ENCODE results near the gene CABLES1.
"Not testable (repeated sequence)": the region's sequence is repeated elsewhere in the genome, so short reads cannot be mapped to it uniquely, and the experiment has no call there.

CABLES1 gene

GRCh38 chr18:23266717-23267446 is 131.6 kb downstream of the CABLES1 start:
- DNase-seq (ENCODE audit: low spot score), result no peak

DNA sequence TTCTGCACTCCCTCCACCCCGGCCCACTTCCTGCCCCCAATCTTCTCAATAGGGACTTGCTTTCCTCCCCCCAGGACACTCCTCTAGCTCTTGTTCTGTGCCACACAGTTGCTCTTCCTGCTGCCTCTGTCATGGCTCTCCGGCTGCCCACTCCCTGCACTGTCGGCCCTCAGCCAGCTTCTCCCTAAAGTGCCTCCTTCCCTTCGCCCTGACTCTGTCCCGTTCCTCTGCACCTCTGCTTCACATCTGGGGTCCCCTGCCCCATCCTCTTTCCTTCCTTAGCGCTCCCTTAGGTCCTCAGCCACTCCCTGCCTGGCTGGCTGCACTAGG is 132.1 kb downstream of the CABLES1 start:
- no peak for DNase-seq (ENCODE audit: low spot score)

DNA sequence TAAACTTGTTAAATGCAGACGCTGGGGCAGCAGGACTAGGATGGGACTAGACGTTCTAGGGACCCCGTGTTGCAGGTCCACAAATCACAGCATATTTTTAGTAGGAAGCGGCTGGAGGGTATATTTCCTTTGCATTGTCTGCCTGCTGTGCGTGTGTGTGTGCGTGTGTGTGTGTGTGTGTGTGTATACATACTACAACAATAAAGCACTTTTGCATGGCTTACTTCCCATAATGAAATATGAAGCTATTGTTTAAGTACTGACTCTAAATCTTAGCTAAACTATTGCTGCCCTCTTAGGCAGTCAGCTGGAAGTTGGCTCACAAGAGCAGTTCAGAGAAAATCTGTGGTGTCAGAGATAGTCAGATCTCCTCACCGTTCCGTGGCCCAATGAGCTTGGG is 133.4 kb downstream of the CABLES1 start:
- DNase-seq (ENCODE audit: low spot score), result no peak

- DNase-seq (ENCODE audit: low spot score), result not testable (repeated sequence)
Observed at GRCh38 chr18:23269068-23269467, 133.8 kb downstream of the CABLES1 start.

DNA sequence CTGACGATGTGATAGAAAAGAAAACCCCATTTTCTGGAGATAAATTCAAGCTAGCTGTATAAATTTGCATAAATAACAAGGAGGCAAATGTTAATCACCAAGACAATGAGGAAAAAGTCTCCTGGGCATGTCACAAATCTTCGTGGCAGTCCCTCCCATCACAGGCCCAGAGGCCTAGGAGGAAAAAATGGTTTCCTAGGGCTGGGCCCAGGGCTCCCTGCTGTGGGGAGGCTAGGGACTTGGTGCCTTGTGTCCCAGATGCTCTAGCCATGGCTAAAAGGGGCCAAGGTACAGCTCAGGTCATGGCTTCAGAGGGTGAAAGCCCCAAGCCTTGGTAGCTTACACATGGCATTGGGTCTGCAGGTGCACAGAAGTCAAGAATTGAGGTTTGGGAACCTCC is 134.6 kb downstream of the CABLES1 start:
- DNase-seq (ENCODE audit: low spot score), result no peak

GRCh38 chr18:23270986-23271680 is 135.8 kb downstream of the CABLES1 start:
- DNase-seq (ENCODE audit: low spot score), result peak; percentile 38

DNA sequence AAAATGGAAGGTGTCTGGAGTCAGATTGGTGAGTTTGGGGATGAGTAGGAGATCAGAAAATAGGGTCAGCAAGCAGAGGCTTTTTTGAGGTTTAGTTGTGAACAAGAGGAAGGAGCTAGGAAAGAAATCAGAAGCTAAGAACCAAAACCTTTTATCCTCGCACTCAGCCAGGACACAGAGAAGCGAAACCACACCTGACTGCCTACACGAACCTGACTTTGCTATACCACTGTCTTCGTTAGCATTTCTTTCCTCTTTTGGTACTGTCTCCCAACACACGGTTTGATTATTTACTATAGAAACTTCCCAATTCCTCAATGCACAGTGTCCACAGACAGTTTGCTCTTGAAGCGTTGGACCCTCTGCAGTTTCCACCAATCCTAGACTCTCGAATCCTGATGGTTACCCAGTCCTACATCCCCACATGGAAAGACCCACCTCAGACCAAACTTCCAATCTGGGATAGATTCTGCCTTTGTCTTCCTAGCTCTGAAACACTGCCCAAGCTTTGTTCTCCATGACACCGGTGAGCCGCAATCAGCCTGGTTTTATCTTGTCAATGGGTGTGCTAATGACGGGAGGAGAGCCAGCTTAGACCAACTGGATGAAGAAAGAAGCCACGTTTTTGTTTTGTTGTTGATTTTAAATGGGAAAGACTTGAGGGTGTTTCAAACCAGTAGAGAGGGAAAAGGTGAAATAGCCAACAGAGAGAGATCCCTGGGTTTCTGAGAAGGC is 137.4 kb downstream of the CABLES1 start:
- DNase-seq (ENCODE audit: low spot score), result no peak

DNA sequence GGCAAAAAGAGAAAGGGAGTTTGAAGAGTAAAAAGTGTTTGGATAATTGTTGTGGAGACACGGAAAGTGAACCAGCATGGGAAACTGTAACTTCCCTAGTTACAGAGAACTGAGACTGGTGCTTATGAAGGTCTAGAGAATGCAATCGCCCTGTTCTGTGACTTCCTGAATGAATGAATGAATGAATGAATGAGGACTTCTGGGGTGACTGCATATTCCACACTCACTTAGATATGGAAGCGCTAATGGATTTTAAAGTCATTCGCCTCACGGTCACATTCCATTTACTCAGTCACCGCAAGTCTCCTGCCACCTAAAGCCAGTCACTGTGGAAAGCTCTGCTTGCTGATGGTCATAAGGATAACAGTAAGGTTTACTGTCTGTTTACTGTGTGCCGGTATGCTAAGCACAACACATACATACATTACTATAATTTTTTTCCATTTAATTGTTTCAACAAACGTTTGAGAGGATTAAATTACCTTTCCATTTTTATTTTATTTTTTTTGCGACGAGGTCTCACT is 138.2 kb downstream of the CABLES1 start:
- no peak for DNase-seq (ENCODE audit: low spot score)

DNA sequence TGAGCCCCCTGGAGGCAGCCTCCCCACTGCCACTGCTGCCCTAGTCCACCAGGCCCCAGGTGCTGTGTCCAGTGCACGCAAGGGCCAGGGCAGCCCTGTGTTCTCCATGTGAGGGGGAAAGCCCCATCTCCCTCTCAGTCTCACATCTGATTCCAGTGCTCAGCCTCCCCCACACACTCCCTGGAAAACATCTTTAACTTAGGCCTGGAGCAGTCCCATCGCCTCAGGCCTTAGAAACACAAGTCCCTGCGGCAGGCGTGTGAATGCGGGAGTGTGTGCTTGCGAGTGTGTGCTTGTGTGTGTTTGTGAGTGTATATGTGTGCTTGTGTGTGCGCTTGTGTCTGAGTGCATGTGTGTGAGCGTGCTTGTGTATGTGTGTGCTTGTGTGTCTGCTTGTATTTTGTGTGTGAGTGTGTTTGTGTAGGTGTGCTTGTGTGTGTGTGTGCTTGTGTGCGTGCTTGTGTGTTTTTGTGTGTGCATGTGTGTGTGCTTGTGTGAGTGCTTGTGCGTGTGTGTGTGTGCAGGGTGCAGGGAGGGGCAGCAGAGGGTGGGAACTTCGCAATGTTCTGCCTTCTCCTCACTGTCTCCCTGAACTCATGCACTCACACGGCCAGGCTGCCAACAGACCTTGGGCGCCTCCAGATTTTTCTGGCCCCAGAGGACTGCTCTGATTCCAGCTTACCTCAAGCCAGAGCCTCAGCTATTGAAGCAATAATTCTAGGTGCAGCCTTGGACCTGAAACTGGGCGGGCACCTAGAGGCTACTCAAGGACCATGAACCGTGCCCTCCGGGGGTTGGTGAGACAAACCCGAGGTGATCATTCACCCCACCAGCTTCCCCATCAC is 139.6 kb downstream of the CABLES1 start:
- DNase-seq (ENCODE audit: low spot score), result no peak

- no peak for DNase-seq (ENCODE audit: low spot score)
Observed at GRCh38 chr18:23276451-23276850, 141.2 kb downstream of the CABLES1 start.

DNA sequence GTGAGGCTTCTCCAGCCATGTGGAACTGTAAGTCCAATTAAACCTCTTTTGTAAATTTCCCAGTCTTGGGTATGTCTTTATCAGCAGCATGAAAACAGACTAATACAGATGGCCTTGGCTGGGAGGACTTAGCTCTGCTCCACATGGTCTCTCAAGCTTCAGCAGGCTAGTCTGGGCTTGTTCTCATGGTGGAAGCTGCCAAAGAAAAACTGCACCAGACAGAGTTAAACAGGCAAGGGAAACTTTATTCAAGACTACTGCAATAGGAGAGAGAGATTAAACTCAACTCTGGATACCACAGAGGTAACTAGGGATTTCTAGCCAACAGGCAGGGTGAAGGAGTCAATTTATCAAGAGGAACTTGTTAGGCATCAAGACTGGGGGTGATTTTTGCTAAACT is 142.1 kb downstream of the CABLES1 start:
- DNase-seq (ENCODE audit: low spot score), result no peak

DNA sequence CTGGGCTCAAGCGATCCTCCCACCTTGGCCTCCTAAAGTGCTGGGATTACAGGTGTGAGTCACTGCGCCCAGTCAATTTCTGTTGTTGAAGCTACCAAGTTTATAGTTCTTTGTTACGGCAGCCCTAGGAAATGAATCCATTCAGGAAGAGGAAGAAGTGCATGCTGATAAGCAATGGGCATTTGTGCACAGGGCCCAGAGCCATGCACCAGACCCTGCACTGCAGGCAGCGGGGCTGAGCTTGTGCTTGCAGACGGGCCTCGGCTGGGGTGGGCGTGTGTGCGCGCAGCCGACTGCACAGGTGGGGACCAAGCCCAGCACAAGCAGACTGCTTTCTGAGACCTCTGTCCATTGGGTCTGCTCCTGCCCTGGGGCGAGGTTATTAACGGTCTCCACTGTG is 144.6 kb downstream of the CABLES1 start:
- DNase-seq (ENCODE audit: low spot score), result no peak

GRCh38 chr18:23280844-23281243 is 145.6 kb downstream of the CABLES1 start:
- DNase-seq (ENCODE audit: low spot score), result no peak

DNA sequence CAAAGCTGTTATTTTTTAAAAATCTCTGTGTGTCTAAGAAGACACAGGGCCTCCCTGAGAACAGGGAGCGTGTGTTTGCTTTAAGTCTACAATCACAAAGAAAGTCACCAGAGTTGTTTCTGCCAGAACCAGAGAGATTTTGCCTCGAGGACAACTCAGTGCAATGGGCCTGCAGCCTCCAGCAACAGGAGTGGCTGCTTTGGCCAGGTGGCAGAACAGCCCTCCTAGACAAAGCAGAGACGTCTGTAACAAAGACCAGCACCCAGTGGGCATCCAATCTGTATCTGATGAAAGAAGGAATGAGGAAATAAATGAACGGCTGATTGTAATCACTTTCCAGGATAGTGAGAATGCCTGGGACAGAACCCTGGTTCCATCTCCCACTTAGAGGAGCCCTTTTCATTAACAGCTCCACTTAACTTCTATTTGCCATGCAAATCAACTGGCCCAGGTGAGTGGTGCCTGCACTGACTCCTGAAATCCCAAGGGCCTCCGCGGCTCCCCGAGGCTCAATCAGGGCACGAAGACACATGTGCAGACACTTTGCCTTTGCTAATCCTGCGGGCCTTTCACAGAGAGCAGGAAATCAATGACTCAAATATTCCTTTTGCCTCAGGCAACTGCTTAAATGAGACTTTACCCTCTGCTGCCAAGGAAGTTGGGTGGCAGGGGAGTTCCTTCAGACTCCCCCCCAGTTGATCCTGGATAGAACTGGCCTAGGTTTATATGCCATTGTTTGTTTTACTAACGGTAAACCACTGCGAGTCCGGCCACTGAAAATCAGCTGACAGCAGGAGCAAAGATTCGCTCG is 146.5 kb downstream of the CABLES1 start:
- DNase-seq (ENCODE audit: low spot score), result peak; percentile 81

- DNase-seq (ENCODE audit: low spot score), result no peak
Observed at GRCh38 chr18:23282437-23282781, 147.1 kb downstream of the CABLES1 start.

GRCh38 chr18:23283916-23284430 is 148.7 kb downstream of the CABLES1 start:
- no peak for DNase-seq (ENCODE audit: low spot score)

DNA sequence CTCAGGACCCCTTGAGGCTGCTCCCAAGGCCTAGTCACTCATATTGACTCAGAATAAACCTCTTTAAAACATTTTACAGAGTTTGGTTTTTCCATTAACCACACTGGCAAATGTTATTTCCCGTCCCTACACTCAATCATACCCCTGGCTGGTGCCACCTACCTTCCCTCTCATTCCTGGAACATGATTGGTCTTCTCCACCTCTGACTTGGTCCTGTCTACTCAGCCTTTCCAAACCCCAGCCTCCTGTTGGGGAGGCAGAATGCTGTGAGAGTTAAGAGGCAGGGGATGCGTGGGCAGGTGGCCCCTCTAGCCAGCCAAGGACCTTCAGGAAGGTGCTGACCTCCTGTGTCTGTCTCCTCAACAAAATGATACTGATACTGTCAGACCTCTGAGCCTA is 149.3 kb downstream of the CABLES1 start:
- DNase-seq (ENCODE audit: low spot score), result no peak

DNA sequence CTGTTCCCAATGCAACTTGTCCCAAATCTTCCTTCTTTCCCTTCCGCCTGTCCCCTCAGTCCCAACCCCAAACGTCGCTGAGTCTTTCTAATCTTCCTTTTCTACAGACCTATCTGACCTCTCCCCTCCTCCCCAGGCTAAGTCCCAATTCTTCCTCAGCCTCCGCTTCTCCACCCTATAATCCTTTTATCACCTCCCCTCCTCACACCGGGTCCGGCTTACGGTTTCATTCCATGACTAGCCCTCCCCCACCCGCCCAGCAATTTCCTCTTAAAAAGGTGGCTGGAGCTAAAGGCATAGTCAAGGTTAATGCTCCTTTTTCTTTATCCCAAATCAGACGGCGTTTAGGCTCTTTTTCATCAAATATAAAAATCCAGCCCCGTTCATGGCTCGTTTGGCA is 150.3 kb downstream of the CABLES1 start:
- not testable (repeated sequence) for DNase-seq (ENCODE audit: low spot score)

DNA sequence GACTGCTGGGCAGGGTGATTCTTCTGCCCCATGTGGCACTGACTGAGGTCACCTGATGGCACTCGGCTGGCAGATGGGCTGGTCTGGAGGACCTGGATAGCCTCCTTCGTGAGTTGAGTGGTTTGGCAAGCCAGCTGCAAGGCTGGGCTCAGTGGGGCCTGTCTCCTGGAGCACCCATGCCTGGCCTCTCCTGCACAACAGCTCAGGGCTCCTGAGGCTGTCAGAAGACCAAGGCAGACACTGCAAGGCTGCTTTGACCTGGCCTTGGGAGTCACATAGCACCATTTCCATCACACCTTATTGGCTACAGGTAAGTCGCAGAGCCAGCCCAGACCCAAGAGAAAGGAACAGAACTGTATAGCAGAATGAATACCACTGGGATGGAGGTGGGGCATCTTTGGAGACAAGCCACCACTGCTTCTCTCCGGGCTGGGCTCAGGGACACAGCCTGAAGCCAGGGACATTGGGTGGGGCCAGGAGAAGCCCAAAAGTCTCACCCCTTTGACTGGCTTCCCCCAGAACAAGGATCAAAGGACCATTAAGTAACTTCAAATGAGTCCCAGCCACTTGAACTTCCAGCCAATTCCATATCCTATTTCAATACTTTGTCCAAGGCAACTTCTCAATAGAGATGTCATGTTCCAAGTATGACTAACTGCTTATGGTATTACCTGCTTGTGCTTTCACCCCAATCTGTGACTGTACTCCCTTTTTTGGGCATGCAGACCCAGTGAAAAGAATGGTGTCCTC is 156.3 kb downstream of the CABLES1 start:
- peak; percentile 65 for DNase-seq (ENCODE audit: low spot score)

DNA sequence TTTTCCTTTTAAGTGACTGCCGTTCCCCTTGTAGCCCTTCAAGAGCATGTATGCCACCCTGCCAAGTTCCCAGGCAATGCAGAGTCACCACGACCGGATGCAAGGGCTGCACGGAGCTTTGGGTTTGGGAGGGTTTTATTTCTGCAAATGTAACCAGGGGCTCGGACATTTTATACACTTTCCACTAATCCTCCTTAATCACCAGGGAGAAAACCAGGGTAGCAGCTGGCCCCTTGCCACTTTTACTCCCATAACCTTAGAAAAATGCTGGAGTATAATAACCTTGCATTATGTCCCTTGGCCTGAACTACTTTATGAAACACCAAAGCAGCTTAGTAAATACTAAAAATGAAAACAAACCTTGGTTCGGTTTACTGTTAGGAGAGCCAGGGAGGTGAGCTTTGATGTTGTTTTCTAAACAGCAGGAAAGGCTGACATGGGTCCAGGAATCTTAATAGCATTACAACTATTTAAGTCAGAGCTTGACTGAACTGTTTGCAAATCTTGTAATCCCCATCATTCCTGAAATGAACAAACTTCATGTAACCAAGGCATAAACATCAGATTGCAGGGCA is 165.0 kb downstream of the CABLES1 start:
- DNase-seq (ENCODE audit: low spot score), result no peak

Data from AG08395 (cell line).